Measurements from ENCODE around the gene BCL7C. TPM values are rescaled to one million over a fixed set of nuclear protein-coding genes. Genes with fewer than 3 reads are reported as not detected.

Gene BCL7C
- total and polyA plus RNA-seq, 2 of the 8 experiments (the other 6 are each of a cell fraction or from before 2014, with no cell fraction given) = 8.6 to 17.2 TPM

GRCh38 chr16:30842971-30843370 is 50.9 kb downstream of the BCL7C start:
- Histone ChIP-seq H2BK5ac (ENCODE audit: low read depth, low read length) (no peak overlapping the region), H3K9ac (replicated peaks in 1 of 4; ENCODE audit: extremely low read depth in 1 of 4, low read depth in 3 of 4, low read length in 3 of 4) (no peak overlapping the region), H3K79me2 (ENCODE audit: control insufficient read depth in 1 of 2, insufficient read depth in 2 of 2, low read length in 2 of 2) (no peaks in the 10 kb centered on the region), H3K79me1 (ENCODE audit: low read depth, low read length) (no peaks in the 10 kb centered on the region), H4K8ac (ENCODE audit: extremely low read depth, insufficient read depth, low read length) (no peak overlapping the region), H2BK120ac (replicated peaks; ENCODE audit: low read depth, low read length) (no peak overlapping the region), H3K23ac (ENCODE audit: insufficient read length) (no peak overlapping the region), H2AK5ac (ENCODE audit: low read depth, low read length) (no peak overlapping the region), H2BK15ac (ENCODE audit: low read length) (no peak overlapping the region), H3K36me3 (ENCODE audit: control insufficient read depth in 2 of 4, insufficient read depth in 4 of 4, low read length in 3 of 4) (no peaks in the 10 kb centered on the region), H4K5ac (ENCODE audit: insufficient read length, low read depth, low read length) (no peak overlapping the region), H3K27me3 (replicated peaks in 1 of 4; ENCODE audit: control insufficient read depth in 3 of 4, extremely low read depth in 1 of 4, insufficient read depth in 3 of 4, low read length in 3 of 4) (no peaks in the 10 kb centered on the region), H3K27ac (ENCODE audit: low read depth, low read length) (no peak overlapping the region), H3K4ac (replicated peaks; ENCODE audit: insufficient read length, low read depth, low read length) (no peak overlapping the region), H3K4me1 (replicated peaks in 1 of 4; ENCODE audit: control insufficient read depth in 3 of 4, insufficient read depth in 4 of 4, low read length in 3 of 4) (no peaks in the 10 kb centered on the region), H2BK20ac (ENCODE audit: low read length) (no peak overlapping the region), H3K56ac (replicated peaks; ENCODE audit: insufficient read length, low read depth, low read length) (no peak overlapping the region), H3K4me3 (ENCODE audit: extremely low read depth in 1 of 4, insufficient read depth in 2 of 4, low read depth in 3 of 4, low read length in 4 of 4) (no peak overlapping the region), H2AFZ (ENCODE audit: low read length) (no peak overlapping the region), H4K91ac (replicated peaks; ENCODE audit: insufficient read length, low read length) (no peak overlapping the region), H3K4me2 (ENCODE audit: insufficient read depth in 1 of 2, low read depth in 2 of 2, low read length in 2 of 2) (no peak overlapping the region), H3K14ac (ENCODE audit: insufficient read length) (no peak overlapping the region), H3K18ac (ENCODE audit: extremely low read depth, low read length) (no peak overlapping the region), H4K20me1 (replicated peaks in 1 of 2; ENCODE audit: control insufficient read depth in 1 of 2, insufficient read depth in 2 of 2, low read length in 2 of 2) (no peaks in the 10 kb centered on the region), H2BK12ac (ENCODE audit: low read depth, low read length) (no peak overlapping the region), H3K23me2 (ENCODE audit: low read depth, low read length) (no peaks in the 10 kb centered on the region), H3K9me3 (ENCODE audit: insufficient read depth in 2 of 2, low read depth in 1 of 2, low read length in 1 of 2) (peaks cover 3 to 5% of the 10 kb centered on the region in 2 experiments; a peak in 3 of 4 replicates)
- 89% methylated on average over 4 of the region's 4 CpGs; no CpG with 5 or more reads in 1 of the 2 experiments for WGBS, 2 experiments (ENCODE audit: extremely low coverage in 1 of 2, insufficient coverage in 1 of 2, insufficient read length in 1 of 2, insufficient replicate concordance in 2 of 2, low coverage in 1 of 2, low lambda C conversion rate in 2 of 2, missing lambda C conversion rate in 1 of 2)
- ChIA-PET POLR2A (ENCODE audit: partially characterized antibody) (no interaction called here), CTCF (ENCODE audit: partially characterized antibody) (interaction anchor here (1.5 to 5.3 kb wide), 7 partner anchors 12 to 75 kb away, joined by 3 to 72 read pairs (median 49); no protein-coding TSS in a partner anchor)
- no peak for FAIRE-seq
- no peak for DNase-seq (ENCODE audit: low read depth in 1 of 2, low spot score in 2 of 2)
- TF ChIP-seq ASH2L (IDR thresholded peaks at IDR 0.05; ENCODE audit: low read length) (no peak), CHD2 (IDR thresholded peaks at IDR 0.05; ENCODE audit: low read length) (no peak), CTBP2 (IDR thresholded peaks at IDR 0.05; ENCODE audit: borderline replicate concordance, insufficient read depth, insufficient read length, low read length) (no peak), SIRT6 (IDR thresholded peaks at IDR 0.05; ENCODE audit: low read length) (no peak), RBBP5 (IDR thresholded peaks at IDR 0.05; ENCODE audit: borderline replicate concordance, low read depth, low read length) (no peak), CREB1 (IDR thresholded peaks at IDR 0.05) (no peak)
